Panc1 (cell line): ENCODE results near the gene INSYN2B. TPM values are rescaled to one million over a fixed set of nuclear protein-coding genes. Genes with fewer than 3 reads are reported as not detected.

Source experiments
- ATAC-seq: fragments of 200-7000 bp; cut with Tn5 transposase; 2 replicates; pipeline ENCODE4 v1.9.1; 2020; ENCODE audit warnings: mild to moderate bottlenecking, moderate library complexity
- BruUV-seq: library from RNA; stranded (reverse); fragments of 400-500 nt; replicated peaks from 2 replicates; lab custom pipeline; 2021; lab: Mats Ljungman, UMichigan
- CTCF ChIA-PET: fragments of 300-600 bp; sonication (Branson Sonifier 250); formaldehyde crosslinking; loops from one replicate; lab custom pipeline; 2022; ENCODE audit warnings: antibody characterized with exemption; lab: Charles Lee
- POLR2A ChIA-PET: fragments of 300-600 bp; sonication (Branson Sonifier 250); formaldehyde crosslinking; loops from one replicate; lab custom pipeline; 2022; ENCODE audit warnings: antibody characterized with exemption; lab: Charles Lee
- DNase-seq: peaks from one replicate; pipeline ENCODE4 v3.0.0-alpha.2; 2010; ENCODE audit warnings: low read depth, low spot score
- H3K27ac ChIP-seq: 2 replicates; pipeline ENCODE4 v1.5.1; 2011; ENCODE audit warnings: mild to moderate bottlenecking, low read length, inconsistent platforms
- H3K27me3 ChIP-seq: fragments of 200-500 bp; sonication (Bioruptor generic); 2 replicates; pipeline ENCODE4 v1.6.0; 2014; ENCODE audit warnings: low read length, inconsistent platforms; ENCODE audit not compliant: control insufficient read depth, insufficient read depth
- H3K36me3 ChIP-seq: fragments of 200-500 bp; sonication (Bioruptor generic); 2 replicates; pipeline ENCODE4 v1.5.1; 2014; ENCODE audit warnings: inconsistent platforms, mild to moderate bottlenecking, low read length, moderate library complexity; ENCODE audit not compliant: control insufficient read depth, insufficient read depth
- H3K4me1 ChIP-seq: 2 replicates; pipeline ENCODE4 v1.5.1; 2011; ENCODE audit warnings: inconsistent platforms, mild to moderate bottlenecking, low read length, moderate library complexity; ENCODE audit not compliant: control insufficient read depth, insufficient read depth
- H3K4me3 ChIP-seq, 2 experiments: 2 replicates each; pipeline ENCODE4 v1.5.1; 2011 to 2012; ENCODE audit warnings: low read depth in 2 of 2, low read length in 2 of 2, mild to moderate bottlenecking in 2 of 2, inconsistent platforms in 1 of 2, moderate library complexity in 1 of 2
- H3K9me3 ChIP-seq: fragments of 200-500 bp; sonication (Bioruptor generic); 2 replicates; pipeline ENCODE4 v1.5.1; 2014; ENCODE audit warnings: low read depth, mild to moderate bottlenecking, inconsistent platforms, low read length, moderate library complexity; ENCODE audit not compliant: control insufficient read depth, insufficient read depth
- POLR2AphosphoS5 ChIP-seq: IDR thresholded peaks from 2 replicates; pipeline ENCODE4 v1.6.1; 2012; ENCODE audit warnings: mild to moderate bottlenecking, low read depth, low read length, moderate library complexity
- SIN3A ChIP-seq: IDR thresholded peaks from 2 replicates; pipeline ENCODE4 v1.6.1; 2012; ENCODE audit warnings: low read depth, mild to moderate bottlenecking, low read length, moderate library complexity, borderline replicate concordance; ENCODE audit not compliant: insufficient read depth
- TCF7L2 ChIP-seq: IDR thresholded peaks from 2 replicates; pipeline ENCODE4 v1.6.1; 2011; ENCODE audit warnings: mild to moderate bottlenecking, low read depth, low read length, inconsistent platforms
- in situ Hi-C: cut with HindIII; loops from 2 replicates; pipeline ENCODE4 v1.10.0; 2016; ENCODE audit warnings: low sequenced_read_pairs, low pct_unique_long_range_greater_than_20kb
- intact Hi-C: fragments of 100-400 bp; cut with micrococcal nuclease; formaldehyde crosslinking; loops from one replicate; pipeline ENCODE4 v1.10.0; 2022; ENCODE audit not compliant: unreplicated experiment
- total RNA-seq: library from RNA; stranded (reverse); gene quantifications from one replicate; pipeline ENCODE4 v1.2.1, GENCODE V29; 2021; ENCODE audit not compliant: unreplicated experiment
- TF ChIP-seq, protein P1 (sequence below), 2 experiments: IDR thresholded peaks; 2 replicates each; pipeline ENCODE4 v1.6.1; 2011 to 2012; ENCODE audit warnings: low read depth in 2 of 2, control low read depth in 1 of 2, low read length in 1 of 2, mild to moderate bottlenecking in 1 of 2, moderate library complexity in 1 of 2; ENCODE audit not compliant: insufficient read depth in 1 of 2
- TF ChIP-seq, protein P2 (sequence below): fragments of 450-650 bp; IDR thresholded peaks from 2 replicates; pipeline ENCODE4 v1.5.1; 2017; ENCODE audit warnings: mild to moderate bottlenecking

Gene INSYN2B
- total RNA-seq, 1 experiment from 2014 or later = 0.28 TPM

DNA sequence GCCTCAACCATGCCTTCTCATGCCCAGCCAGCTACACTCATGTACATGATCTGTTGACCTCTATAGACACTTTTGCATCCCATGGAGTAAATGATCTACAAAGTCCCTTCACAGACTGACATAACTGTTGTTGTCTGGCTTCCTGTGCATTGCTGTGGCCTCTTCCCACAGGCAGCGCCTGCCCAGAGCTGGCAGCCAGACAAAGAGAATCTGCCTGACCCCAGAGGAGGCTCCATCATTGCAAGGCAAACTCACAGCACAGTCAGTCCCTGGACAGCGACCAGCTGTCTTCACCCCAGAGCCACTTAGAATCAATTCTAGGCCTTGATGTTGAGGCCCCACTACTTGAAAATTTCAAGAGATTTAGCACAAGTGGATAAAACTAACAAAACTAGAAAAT is 65.5 kb downstream of the INSYN2B start:
- Histone ChIP-seq H3K27ac (no peak overlapping the region), H3K4me3 (no peak overlapping the region), H3K4me1 (no peaks in the 10 kb centered on the region), H3K9me3 (no peaks in the 10 kb centered on the region), H3K36me3 (no peaks in the 10 kb centered on the region), H3K27me3 (no peaks in the 10 kb centered on the region)
- ChIA-PET POLR2A (no interaction called here), CTCF (no interaction called here)
- intact Hi-C loops (no loop called here), in situ Hi-C loops (no loop called here)
- DNase-seq = no peak
- TF ChIP-seq, protein P1, sequence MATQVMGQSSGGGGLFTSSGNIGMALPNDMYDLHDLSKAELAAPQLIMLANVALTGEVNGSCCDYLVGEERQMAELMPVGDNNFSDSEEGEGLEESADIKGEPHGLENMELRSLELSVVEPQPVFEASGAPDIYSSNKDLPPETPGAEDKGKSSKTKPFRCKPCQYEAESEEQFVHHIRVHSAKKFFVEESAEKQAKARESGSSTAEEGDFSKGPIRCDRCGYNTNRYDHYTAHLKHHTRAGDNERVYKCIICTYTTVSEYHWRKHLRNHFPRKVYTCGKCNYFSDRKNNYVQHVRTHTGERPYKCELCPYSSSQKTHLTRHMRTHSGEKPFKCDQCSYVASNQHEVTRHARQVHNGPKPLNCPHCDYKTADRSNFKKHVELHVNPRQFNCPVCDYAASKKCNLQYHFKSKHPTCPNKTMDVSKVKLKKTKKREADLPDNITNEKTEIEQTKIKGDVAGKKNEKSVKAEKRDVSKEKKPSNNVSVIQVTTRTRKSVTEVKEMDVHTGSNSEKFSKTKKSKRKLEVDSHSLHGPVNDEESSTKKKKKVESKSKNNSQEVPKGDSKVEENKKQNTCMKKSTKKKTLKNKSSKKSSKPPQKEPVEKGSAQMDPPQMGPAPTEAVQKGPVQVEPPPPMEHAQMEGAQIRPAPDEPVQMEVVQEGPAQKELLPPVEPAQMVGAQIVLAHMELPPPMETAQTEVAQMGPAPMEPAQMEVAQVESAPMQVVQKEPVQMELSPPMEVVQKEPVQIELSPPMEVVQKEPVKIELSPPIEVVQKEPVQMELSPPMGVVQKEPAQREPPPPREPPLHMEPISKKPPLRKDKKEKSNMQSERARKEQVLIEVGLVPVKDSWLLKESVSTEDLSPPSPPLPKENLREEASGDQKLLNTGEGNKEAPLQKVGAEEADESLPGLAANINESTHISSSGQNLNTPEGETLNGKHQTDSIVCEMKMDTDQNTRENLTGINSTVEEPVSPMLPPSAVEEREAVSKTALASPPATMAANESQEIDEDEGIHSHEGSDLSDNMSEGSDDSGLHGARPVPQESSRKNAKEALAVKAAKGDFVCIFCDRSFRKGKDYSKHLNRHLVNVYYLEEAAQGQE (IDR thresholded peaks at IDR 0.05; ENCODE audit: insufficient read depth in 1 of 2, low read depth in 2 of 2, low read length in 1 of 2) = peak in 1 of 2 experiments; percentile 38; a peak in 1 of 4 replicates
- no peak for TF ChIP-seq TCF7L2
- no peak for ATAC-seq
- no TSS peak for BruUV-seq

DNA sequence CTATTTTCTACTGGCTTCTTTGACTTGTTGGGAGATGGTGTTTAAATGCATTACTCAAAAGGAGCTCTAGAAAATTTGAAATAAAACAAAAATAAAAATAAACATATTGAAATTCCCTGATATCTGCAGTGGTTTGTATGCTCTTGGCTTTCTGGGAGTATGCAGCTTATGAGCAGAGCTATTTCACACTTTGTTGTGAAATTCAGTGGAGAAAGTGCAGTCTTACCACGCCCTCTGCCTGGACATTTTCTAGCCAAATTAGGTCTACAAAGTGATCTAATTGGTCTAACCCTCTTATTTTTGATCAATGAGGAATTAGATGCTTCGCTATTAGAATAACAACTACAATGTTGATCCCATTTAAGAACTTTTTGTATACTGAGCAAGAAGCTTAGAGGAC is 66.8 kb downstream of the INSYN2B start:
- H3K27ac ChIP-seq = no peak overlapping the region
- no peaks in the 10 kb centered on the region for H3K27me3 ChIP-seq
- in situ Hi-C loops = no loop called here
- no peaks in the 10 kb centered on the region for H3K4me1 ChIP-seq
- H3K36me3 ChIP-seq = no peaks in the 10 kb centered on the region
- no TSS peak for BruUV-seq
- H3K9me3 ChIP-seq = no peaks in the 10 kb centered on the region
- ChIA-PET CTCF (no interaction called here), POLR2A (no interaction called here)
- DNase-seq = no peak
- intact Hi-C loops = no loop called here
- no peak for ATAC-seq
- H3K4me3 ChIP-seq = no peak overlapping the region
- no peak for TF ChIP-seq TCF7L2
- TF ChIP-seq, protein P1 (IDR thresholded peaks at IDR 0.05; ENCODE audit: insufficient read depth in 1 of 2, low read depth in 2 of 2, low read length in 1 of 2) = no peak
- TF ChIP-seq POLR2AphosphoS5 = no peak
- TF ChIP-seq SIN3A = no peak
- TF ChIP-seq, protein P2, sequence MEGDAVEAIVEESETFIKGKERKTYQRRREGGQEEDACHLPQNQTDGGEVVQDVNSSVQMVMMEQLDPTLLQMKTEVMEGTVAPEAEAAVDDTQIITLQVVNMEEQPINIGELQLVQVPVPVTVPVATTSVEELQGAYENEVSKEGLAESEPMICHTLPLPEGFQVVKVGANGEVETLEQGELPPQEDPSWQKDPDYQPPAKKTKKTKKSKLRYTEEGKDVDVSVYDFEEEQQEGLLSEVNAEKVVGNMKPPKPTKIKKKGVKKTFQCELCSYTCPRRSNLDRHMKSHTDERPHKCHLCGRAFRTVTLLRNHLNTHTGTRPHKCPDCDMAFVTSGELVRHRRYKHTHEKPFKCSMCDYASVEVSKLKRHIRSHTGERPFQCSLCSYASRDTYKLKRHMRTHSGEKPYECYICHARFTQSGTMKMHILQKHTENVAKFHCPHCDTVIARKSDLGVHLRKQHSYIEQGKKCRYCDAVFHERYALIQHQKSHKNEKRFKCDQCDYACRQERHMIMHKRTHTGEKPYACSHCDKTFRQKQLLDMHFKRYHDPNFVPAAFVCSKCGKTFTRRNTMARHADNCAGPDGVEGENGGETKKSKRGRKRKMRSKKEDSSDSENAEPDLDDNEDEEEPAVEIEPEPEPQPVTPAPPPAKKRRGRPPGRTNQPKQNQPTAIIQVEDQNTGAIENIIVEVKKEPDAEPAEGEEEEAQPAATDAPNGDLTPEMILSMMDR = no peak
